ENCODE measurements around the gene PYCR2. TPM values are rescaled to one million over a fixed set of nuclear protein-coding genes. Genes with fewer than 3 reads are reported as not detected.

The PYCR2 gene
- total RNA-seq, 1 donor from 2014 or later: 38.1 TPM

DNA sequence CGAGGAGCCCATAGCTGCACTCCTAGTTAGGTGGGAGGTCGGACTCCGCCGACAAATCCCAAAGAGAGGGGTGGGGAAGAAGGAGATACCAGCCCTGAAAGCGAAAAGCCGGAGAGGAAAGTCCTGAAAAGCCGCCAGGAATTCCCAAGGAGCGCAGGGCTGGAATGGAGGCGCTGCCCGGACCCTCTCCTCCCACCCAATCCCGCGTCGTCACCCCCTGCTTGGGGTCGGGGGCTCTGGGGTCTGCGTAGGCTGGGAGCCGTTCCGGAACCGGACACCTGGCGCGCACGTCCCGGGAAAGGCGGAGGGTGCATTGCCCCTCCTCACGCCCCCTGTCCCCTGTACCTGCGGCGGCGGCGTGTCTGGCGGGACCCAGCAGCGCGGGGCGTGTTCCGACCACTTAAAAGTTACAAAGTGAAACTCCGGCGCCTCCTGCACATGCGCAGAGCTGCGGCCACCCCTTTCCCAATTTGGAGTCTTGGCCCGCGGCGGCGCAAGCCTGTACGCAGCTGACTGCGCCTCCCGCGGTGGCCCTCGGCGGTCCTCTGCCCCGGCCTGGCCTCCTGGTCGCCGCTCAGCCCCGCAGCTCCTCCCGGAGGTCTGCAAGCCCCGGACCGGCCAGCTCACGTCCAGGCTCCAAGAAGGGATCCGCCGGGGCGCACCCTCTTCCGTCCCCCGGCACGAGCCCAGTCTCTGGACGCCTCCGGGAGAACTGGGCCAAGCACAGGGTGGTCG is 41.9 kb downstream of the PYCR2 start, which contains the start of gene TMEM63A:
Gene TMEM63A (minus strand): TSS at position 422 of the 735 bp plus-strand sequence. CDS start 4,800 bp downstream, outside the sequence.
- no peak for FAIRE-seq
- Histone ChIP-seq H4K20me1 (ENCODE audit: insufficient read depth, low read length) (peaks cover 38% of the 10 kb centered on the region), H3K4me3 (ENCODE audit: insufficient read depth, low read depth, low read length) (peak within 1 kb of the TSS; percentile 92), H3K79me2 (ENCODE audit: insufficient read depth, low read length) (no peaks in the 10 kb centered on the region), H3K27me3 (ENCODE audit: insufficient read depth, low read length) (no peaks in the 10 kb centered on the region), H3K9me3 (ENCODE audit: insufficient read depth, low read depth, low read length) (no peaks in the 10 kb centered on the region), H2AFZ (ENCODE audit: low read depth, low read length) (peak within 1 kb of the TSS; percentile 98), H3K4me2 (ENCODE audit: low read length) (peak within 1 kb of the TSS; percentile 93), H3K9ac (ENCODE audit: low read length) (peak within 1 kb of the TSS; percentile 80), H3K4me1 (ENCODE audit: insufficient read depth, low read length) (peaks cover 9% of the 10 kb centered on the region), H3K27ac (ENCODE audit: low read depth, low read length) (peak within 1 kb of the TSS; percentile 48), H3K36me3 (ENCODE audit: insufficient read depth, low read length) (no peaks in the 10 kb centered on the region)
- Mint-ChIP-seq H3K9me3 (ENCODE audit: unreplicated experiment) (no peaks in the 10 kb centered on the region), H3K27me3 (ENCODE audit: low read depth, unreplicated experiment) (peaks cover 10% of the 10 kb centered on the region), H3K36me3 (ENCODE audit: low read depth, unreplicated experiment) (peaks cover 4% of the 10 kb centered on the region), H3K27ac (ENCODE audit: unreplicated experiment) (peak within 1 kb of the TSS; percentile 66), H3K4me1 (ENCODE audit: low read depth, unreplicated experiment) (peaks cover 7% of the 10 kb centered on the region), H3K4me3 (ENCODE audit: unreplicated experiment) (peak within 1 kb of the TSS; percentile 89)
- TF ChIP-seq EZH2 (IDR thresholded peaks at IDR 0.05; ENCODE audit: insufficient read depth, low read length): no peak
- TF ChIP-seq, protein P1, sequence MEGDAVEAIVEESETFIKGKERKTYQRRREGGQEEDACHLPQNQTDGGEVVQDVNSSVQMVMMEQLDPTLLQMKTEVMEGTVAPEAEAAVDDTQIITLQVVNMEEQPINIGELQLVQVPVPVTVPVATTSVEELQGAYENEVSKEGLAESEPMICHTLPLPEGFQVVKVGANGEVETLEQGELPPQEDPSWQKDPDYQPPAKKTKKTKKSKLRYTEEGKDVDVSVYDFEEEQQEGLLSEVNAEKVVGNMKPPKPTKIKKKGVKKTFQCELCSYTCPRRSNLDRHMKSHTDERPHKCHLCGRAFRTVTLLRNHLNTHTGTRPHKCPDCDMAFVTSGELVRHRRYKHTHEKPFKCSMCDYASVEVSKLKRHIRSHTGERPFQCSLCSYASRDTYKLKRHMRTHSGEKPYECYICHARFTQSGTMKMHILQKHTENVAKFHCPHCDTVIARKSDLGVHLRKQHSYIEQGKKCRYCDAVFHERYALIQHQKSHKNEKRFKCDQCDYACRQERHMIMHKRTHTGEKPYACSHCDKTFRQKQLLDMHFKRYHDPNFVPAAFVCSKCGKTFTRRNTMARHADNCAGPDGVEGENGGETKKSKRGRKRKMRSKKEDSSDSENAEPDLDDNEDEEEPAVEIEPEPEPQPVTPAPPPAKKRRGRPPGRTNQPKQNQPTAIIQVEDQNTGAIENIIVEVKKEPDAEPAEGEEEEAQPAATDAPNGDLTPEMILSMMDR (IDR thresholded peaks at IDR 0.05; ENCODE audit: insufficient read depth, low read depth, low read length): no peak
- DNase-seq (ENCODE audit: low read depth): peak; percentile 58

DNA sequence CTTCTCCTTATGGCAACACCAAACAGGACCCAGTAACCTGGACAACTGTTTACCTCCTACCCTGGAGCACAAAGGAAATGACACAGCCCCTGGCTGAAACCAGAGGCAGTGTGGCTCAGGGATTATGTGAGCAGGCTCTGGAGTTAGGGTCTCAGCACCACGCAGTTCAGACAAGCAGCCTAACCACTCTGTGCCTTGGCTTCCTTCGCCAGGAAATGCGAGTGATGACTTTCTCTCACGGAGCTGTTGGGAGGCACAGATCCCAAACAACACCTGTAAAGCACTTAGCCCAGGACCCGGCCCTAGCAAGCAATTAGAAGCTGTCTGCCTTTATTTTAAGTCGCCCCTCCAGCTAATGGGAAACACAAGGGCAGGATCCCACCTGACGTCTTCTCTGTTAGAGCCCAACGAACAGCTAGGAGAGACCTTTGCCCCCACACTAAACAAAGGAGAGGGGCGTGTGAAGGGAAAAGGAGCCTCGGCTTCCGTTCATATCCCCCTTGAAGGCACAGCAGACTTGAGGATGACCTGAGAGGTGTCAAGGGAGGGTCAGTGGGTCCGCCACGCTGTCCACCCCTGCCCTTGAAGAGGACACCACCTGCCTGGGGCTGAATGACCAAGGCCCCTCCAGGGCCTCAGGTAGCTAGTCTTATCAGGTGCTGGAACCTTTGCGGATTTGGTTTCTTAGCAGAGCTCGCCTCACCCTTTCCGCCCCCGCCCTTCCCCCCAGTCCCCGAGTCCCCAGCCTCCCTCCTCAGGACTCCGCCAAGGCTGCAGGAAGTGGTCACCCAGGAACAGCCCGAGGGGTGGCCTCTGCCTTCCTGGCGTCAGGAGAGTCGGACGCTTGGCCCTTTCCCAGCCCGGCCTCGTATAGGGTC is 42.7 kb downstream of the PYCR2 start:
- H3K9me3 ChIP-seq (ENCODE audit: insufficient read depth, low read depth, low read length): no peaks in the 10 kb centered on the region
- Mint-ChIP-seq H3K27me3 (ENCODE audit: low read depth, unreplicated experiment) (peaks cover 4% of the 10 kb centered on the region), H3K27ac (ENCODE audit: unreplicated experiment) (peak overlapping the region; percentile 62), H3K4me3 (ENCODE audit: unreplicated experiment) (peak overlapping the region; percentile 89), H3K36me3 (ENCODE audit: low read depth, unreplicated experiment) (peaks cover 1% of the 10 kb centered on the region), H3K9me3 (ENCODE audit: unreplicated experiment) (no peaks in the 10 kb centered on the region), H3K4me1 (ENCODE audit: low read depth, unreplicated experiment) (peaks cover 7% of the 10 kb centered on the region)
- TF ChIP-seq EZH2 (IDR thresholded peaks at IDR 0.05; ENCODE audit: insufficient read depth, low read length): no peak
- FAIRE-seq: no peak
- peak overlapping the region; percentile 92 for H3K4me3 ChIP-seq (ENCODE audit: insufficient read depth, low read depth, low read length)
- H3K4me1 ChIP-seq (ENCODE audit: insufficient read depth, low read length): peaks cover 9% of the 10 kb centered on the region
- peaks cover 43% of the 10 kb centered on the region for H4K20me1 ChIP-seq (ENCODE audit: insufficient read depth, low read length)
- H3K9ac ChIP-seq (ENCODE audit: low read length): peak overlapping the region; percentile 80
- peak overlapping the region; percentile 48 for H3K27ac ChIP-seq (ENCODE audit: low read depth, low read length)
- no peaks in the 10 kb centered on the region for H3K27me3 ChIP-seq (ENCODE audit: insufficient read depth, low read length)
- H2AFZ ChIP-seq (ENCODE audit: low read depth, low read length): peak overlapping the region; percentile 98
- H3K79me2 ChIP-seq (ENCODE audit: insufficient read depth, low read length): no peaks in the 10 kb centered on the region
- H3K36me3 ChIP-seq (ENCODE audit: insufficient read depth, low read length): no peaks in the 10 kb centered on the region
- H3K4me2 ChIP-seq (ENCODE audit: low read length): peak overlapping the region; percentile 93
- DNase-seq (ENCODE audit: low read depth): peak; percentile 26

DNA sequence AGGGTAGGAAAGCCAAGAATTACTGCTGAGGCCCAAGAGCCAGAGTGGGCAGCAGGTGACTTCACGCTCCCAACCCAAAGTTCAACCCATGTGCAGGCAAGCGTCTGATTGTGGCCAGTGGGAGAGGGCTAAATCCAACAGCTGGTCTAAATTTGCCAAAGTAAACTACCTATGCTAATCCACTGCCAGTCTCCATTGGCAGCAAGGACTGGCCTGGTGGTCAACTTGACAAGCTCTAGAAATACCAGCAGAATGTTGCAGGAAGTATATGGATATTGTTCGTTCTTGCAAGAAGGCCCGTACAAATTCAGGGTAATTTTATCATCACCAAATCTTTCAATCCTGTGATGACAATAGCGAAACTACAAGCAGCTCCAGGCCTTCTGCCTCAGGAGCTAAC is 43.4 kb downstream of the PYCR2 start:
- H3K36me3 Mint-ChIP-seq (ENCODE audit: low read depth, unreplicated experiment): peaks cover 1% of the 10 kb centered on the region
- no peaks in the 10 kb centered on the region for H3K9me3 Mint-ChIP-seq (ENCODE audit: unreplicated experiment)
- Histone ChIP-seq H3K4me3 (ENCODE audit: insufficient read depth, low read depth, low read length) (no peak overlapping the region), H3K36me3 (ENCODE audit: insufficient read depth, low read length) (no peaks in the 10 kb centered on the region), H3K9ac (ENCODE audit: low read length) (no peak overlapping the region), H3K27me3 (ENCODE audit: insufficient read depth, low read length) (no peaks in the 10 kb centered on the region), H4K20me1 (ENCODE audit: insufficient read depth, low read length) (peaks cover 49% of the 10 kb centered on the region), H3K9me3 (ENCODE audit: insufficient read depth, low read depth, low read length) (no peaks in the 10 kb centered on the region), H2AFZ (ENCODE audit: low read depth, low read length) (no peak overlapping the region), H3K79me2 (ENCODE audit: insufficient read depth, low read length) (no peaks in the 10 kb centered on the region), H3K4me1 (ENCODE audit: insufficient read depth, low read length) (peaks cover 9% of the 10 kb centered on the region), H3K4me2 (ENCODE audit: low read length) (peak overlapping the region; percentile 93), H3K27ac (ENCODE audit: low read depth, low read length) (no peak overlapping the region)
- peaks cover 2% of the 10 kb centered on the region for H3K27me3 Mint-ChIP-seq (ENCODE audit: low read depth, unreplicated experiment)
- H3K27ac Mint-ChIP-seq (ENCODE audit: unreplicated experiment): no peak overlapping the region
- TF ChIP-seq, protein P1 (IDR thresholded peaks at IDR 0.05; ENCODE audit: insufficient read depth, low read depth, low read length): no peak
- TF ChIP-seq EZH2 (IDR thresholded peaks at IDR 0.05; ENCODE audit: insufficient read depth, low read length): no peak
- DNase-seq (ENCODE audit: low read depth): no peak
- FAIRE-seq: no peak
- H3K4me3 Mint-ChIP-seq (ENCODE audit: unreplicated experiment): peak overlapping the region; percentile 89
- H3K4me1 Mint-ChIP-seq (ENCODE audit: low read depth, unreplicated experiment): peaks cover 7% of the 10 kb centered on the region
